GM12878 (cell line): ENCODE data around the gene KCNQ1.

Experiments
- CBFB ChIP-seq: IDR thresholded peaks from 2 replicates; pipeline ENCODE4 v1.6.1; 2016; ENCODE audit warnings: antibody characterized with exemption, low read depth
- ETV6 ChIP-seq, 2 experiments: fragments of 450-650 bp in 1 of 2; IDR thresholded peaks in 1 of 2; conservative IDR thresholded peaks in 1 of 2; 2 replicates each; pipeline ENCODE4 v1.6.1; 2014; ENCODE audit warnings: antibody characterized with exemption in 1 of 2, borderline replicate concordance in 1 of 2, low read depth in 1 of 2, mild to moderate bottlenecking in 1 of 2, moderate library complexity in 1 of 2
- KDM1A ChIP-seq: fragments of 200-600 bp; sonication (generic); IDR thresholded peaks from 2 replicates; pipeline ENCODE4 v1.6.1; 2016; ENCODE audit warnings: borderline replicate concordance
- MEF2A ChIP-seq: IDR thresholded peaks from 2 replicates; pipeline ENCODE4 v1.6.1; 2011; ENCODE audit warnings: low read depth, mild to moderate bottlenecking, low read length, moderate library complexity; ENCODE audit not compliant: insufficient read depth
- POLR2A ChIP-seq: IDR thresholded peaks from 2 replicates; pipeline ENCODE4 v1.6.1; 2011; ENCODE audit warnings: low read depth, mild to moderate bottlenecking, low read length
- POLR2AphosphoS5 ChIP-seq: IDR thresholded peaks from 2 replicates; pipeline ENCODE4 v1.6.1; 2011; ENCODE audit warnings: mild to moderate bottlenecking, low read length, inconsistent platforms
- RFX5 ChIP-seq: IDR thresholded peaks from 2 replicates; pipeline ENCODE4 v1.6.1; 2011; ENCODE audit warnings: low read depth, low read length, improper control_type of control experiment
- SREBF1 ChIP-seq: IDR thresholded peaks from 2 replicates; pipeline ENCODE4 v1.6.1; 2012; ENCODE audit warnings: mild to moderate bottlenecking, low read length
- ZNF274 ChIP-seq: IDR thresholded peaks from one replicate; pipeline ENCODE4 v1.8.0; 2011; ENCODE audit not compliant: insufficient read length, insufficient read depth
- TF ChIP-seq, protein P1 (sequence below), 3 experiments: IDR thresholded peaks in 2 of 3; conservative IDR thresholded peaks in 1 of 3; 2 replicates each; pipeline ENCODE4 v1.5.1; 2011; ENCODE audit warnings: low read depth in 3 of 3, low read length in 3 of 3, mild to moderate bottlenecking in 3 of 3, control low read depth in 2 of 3, moderate library complexity in 2 of 3, inconsistent platforms in 1 of 3, mixed read lengths in 1 of 3; ENCODE audit not compliant: control insufficient read depth in 2 of 3, insufficient read depth in 1 of 3; ENCODE audit errors: extremely low read depth in 1 of 3
- TF ChIP-seq, protein P2 (sequence below): IDR thresholded peaks from 2 replicates; pipeline ENCODE4 v1.6.1; 2012; ENCODE audit warnings: mild to moderate bottlenecking, low read depth, low read length

GRCh38 chr11:2714871-2715270 lies 270.1 kb downstream of the KCNQ1 start:
- TF ChIP-seq, protein P1, sequence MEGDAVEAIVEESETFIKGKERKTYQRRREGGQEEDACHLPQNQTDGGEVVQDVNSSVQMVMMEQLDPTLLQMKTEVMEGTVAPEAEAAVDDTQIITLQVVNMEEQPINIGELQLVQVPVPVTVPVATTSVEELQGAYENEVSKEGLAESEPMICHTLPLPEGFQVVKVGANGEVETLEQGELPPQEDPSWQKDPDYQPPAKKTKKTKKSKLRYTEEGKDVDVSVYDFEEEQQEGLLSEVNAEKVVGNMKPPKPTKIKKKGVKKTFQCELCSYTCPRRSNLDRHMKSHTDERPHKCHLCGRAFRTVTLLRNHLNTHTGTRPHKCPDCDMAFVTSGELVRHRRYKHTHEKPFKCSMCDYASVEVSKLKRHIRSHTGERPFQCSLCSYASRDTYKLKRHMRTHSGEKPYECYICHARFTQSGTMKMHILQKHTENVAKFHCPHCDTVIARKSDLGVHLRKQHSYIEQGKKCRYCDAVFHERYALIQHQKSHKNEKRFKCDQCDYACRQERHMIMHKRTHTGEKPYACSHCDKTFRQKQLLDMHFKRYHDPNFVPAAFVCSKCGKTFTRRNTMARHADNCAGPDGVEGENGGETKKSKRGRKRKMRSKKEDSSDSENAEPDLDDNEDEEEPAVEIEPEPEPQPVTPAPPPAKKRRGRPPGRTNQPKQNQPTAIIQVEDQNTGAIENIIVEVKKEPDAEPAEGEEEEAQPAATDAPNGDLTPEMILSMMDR (IDR thresholded peaks at IDR 0.05 in 2 of 3, conservative IDR thresholded peaks at IDR 0.05 in 1 of 3; ENCODE audit: control insufficient read depth in 2 of 3, extremely low read depth in 1 of 3, insufficient read depth in 1 of 3, low read depth in 3 of 3, low read length in 3 of 3) = no peak
- TF ChIP-seq RFX5 (no peak), MEF2A (no peak), CBFB (no peak), KDM1A (no peak), SREBF1 (no peak), ETV6 (conservative IDR thresholded peaks at IDR 0.05 in 1 of 2, IDR thresholded peaks at IDR 0.05 in 1 of 2; ENCODE audit: borderline replicate concordance in 1 of 2, low read depth in 1 of 2) (no peak), POLR2A (no peak), ZNF274 (no peak), POLR2AphosphoS5 (no peak)
- TF ChIP-seq, protein P2, sequence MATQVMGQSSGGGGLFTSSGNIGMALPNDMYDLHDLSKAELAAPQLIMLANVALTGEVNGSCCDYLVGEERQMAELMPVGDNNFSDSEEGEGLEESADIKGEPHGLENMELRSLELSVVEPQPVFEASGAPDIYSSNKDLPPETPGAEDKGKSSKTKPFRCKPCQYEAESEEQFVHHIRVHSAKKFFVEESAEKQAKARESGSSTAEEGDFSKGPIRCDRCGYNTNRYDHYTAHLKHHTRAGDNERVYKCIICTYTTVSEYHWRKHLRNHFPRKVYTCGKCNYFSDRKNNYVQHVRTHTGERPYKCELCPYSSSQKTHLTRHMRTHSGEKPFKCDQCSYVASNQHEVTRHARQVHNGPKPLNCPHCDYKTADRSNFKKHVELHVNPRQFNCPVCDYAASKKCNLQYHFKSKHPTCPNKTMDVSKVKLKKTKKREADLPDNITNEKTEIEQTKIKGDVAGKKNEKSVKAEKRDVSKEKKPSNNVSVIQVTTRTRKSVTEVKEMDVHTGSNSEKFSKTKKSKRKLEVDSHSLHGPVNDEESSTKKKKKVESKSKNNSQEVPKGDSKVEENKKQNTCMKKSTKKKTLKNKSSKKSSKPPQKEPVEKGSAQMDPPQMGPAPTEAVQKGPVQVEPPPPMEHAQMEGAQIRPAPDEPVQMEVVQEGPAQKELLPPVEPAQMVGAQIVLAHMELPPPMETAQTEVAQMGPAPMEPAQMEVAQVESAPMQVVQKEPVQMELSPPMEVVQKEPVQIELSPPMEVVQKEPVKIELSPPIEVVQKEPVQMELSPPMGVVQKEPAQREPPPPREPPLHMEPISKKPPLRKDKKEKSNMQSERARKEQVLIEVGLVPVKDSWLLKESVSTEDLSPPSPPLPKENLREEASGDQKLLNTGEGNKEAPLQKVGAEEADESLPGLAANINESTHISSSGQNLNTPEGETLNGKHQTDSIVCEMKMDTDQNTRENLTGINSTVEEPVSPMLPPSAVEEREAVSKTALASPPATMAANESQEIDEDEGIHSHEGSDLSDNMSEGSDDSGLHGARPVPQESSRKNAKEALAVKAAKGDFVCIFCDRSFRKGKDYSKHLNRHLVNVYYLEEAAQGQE = no peak
